HepG2 (cell line): ENCODE data around the gene FAM118B. TPM values are rescaled to one million over a fixed set of nuclear protein-coding genes. Genes with fewer than 3 reads are reported as not detected.

Source experiments
- HMGXB3 ChIP-seq: sonication (generic); formaldehyde crosslinking; IDR thresholded peaks from 2 replicates; pipeline ENCODE4 v1.4.0; 2020; ENCODE audit warnings: missing genetic modification reagents, borderline replicate concordance
- KLF15 ChIP-seq: sonication (generic); formaldehyde crosslinking; IDR thresholded peaks from 2 replicates; pipeline ENCODE4 v1.8.1; 2023; ENCODE audit warnings: borderline replicate concordance, mild to moderate bottlenecking, inconsistent platforms, missing genetic modification reagents, mixed read lengths
- PAX8 ChIP-seq: sonication (generic); formaldehyde crosslinking; IDR thresholded peaks from 2 replicates; pipeline ENCODE4 v1.8.0; 2022; ENCODE audit warnings: mild to moderate bottlenecking, missing genetic modification reagents, borderline replicate concordance
- RAD51 ChIP-seq: fragments of 450-650 bp; IDR thresholded peaks from 2 replicates; pipeline ENCODE4 v1.6.1; 2016; ENCODE audit warnings: borderline replicate concordance
- REPIN1 ChIP-seq: sonication (generic); formaldehyde crosslinking; IDR thresholded peaks from 2 replicates; pipeline ENCODE4 v1.8.0; 2022; ENCODE audit warnings: missing genetic modification reagents, low read depth, mild to moderate bottlenecking, borderline replicate concordance
- REST ChIP-seq, 2 experiments: IDR thresholded peaks; 2 replicates each; pipeline ENCODE4 v1.6.1; 2011 to 2012; ENCODE audit warnings: low read length in 2 of 2, borderline replicate concordance in 1 of 2, low read depth in 1 of 2, mild to moderate bottlenecking in 1 of 2, moderate library complexity in 1 of 2
- SETDB1 ChIP-seq: sonication (generic); formaldehyde crosslinking; IDR thresholded peaks from 2 replicates; pipeline ENCODE4 v1.5.1; 2020; ENCODE audit warnings: missing genetic modification reagents, mild to moderate bottlenecking, borderline replicate concordance
- SPEN ChIP-seq: sonication (generic); formaldehyde crosslinking; IDR thresholded peaks from 2 replicates; pipeline ENCODE4 v1.5.1; 2020; ENCODE audit warnings: low read depth, mild to moderate bottlenecking, missing genetic modification reagents
- ZBTB20 ChIP-seq: sonication (generic); formaldehyde crosslinking; IDR thresholded peaks from 2 replicates; pipeline ENCODE4 v1.8.1; 2023; ENCODE audit warnings: missing genetic modification reagents, low read depth, mild to moderate bottlenecking, borderline replicate concordance
- ZFP41 ChIP-seq: sonication (generic); formaldehyde crosslinking; IDR thresholded peaks from 2 replicates; pipeline ENCODE4 v1.4.0; 2020; ENCODE audit warnings: mild to moderate bottlenecking, missing genetic modification reagents, borderline replicate concordance
- ZFX ChIP-seq: sonication (generic); formaldehyde crosslinking; IDR thresholded peaks from 2 replicates; pipeline ENCODE4 v1.4.0; 2020; ENCODE audit warnings: mild to moderate bottlenecking, low read depth, missing genetic modification reagents, moderate library complexity
- ZMYM2 ChIP-seq: sonication (generic); formaldehyde crosslinking; IDR thresholded peaks from 2 replicates; pipeline ENCODE4 v1.8.0; 2022; ENCODE audit warnings: mild to moderate bottlenecking, missing genetic modification reagents
- ZNF746 ChIP-seq: sonication (generic); formaldehyde crosslinking; IDR thresholded peaks from 2 replicates; pipeline ENCODE4 v1.8.0; 2022; ENCODE audit warnings: mild to moderate bottlenecking, missing genetic modification reagents
- polyA plus RNA-seq, 8 experiments: library from polyadenylated mRNA; depleted of rRNA in 3 of 8; stranded (reverse) in 7 of 8; unstranded in 1 of 8; fragments of >200 nt; fragmentation: Illumina TruSeq in 4 of 8; extraction: Trizol in 4 of 8; gene quantifications; 2 replicates each; pipeline versions ENCODE4 v1.2.1 to v1.2.3, GENCODE V29; 2011 to 2016; ENCODE audit warnings: low read depth in 4 of 8, missing spikeins in 1 of 8, mixed read lengths in 1 of 8; ENCODE audit not compliant: insufficient read depth in 1 of 8
- total RNA-seq, 5 experiments: library from RNA; depleted of rRNA; stranded (reverse); fragments of >200 nt; fragmentation: Illumina TruSeq; extraction: Trizol; gene quantifications; 2 replicates each; pipeline ENCODE4 v1.2.3, GENCODE V29; 2016; ENCODE audit warnings: low read depth in 1 of 5

Gene FAM118B
- total and polyA plus RNA-seq, 2 of the 13 experiments (the other 11 are each of a cell fraction or from before 2014, with no cell fraction given), result 10.2 to 25.7 TPM

- peak in 1 of 2 experiments; percentile 46; a peak in 1 of 4 replicates for TF ChIP-seq REST (IDR thresholded peaks at IDR 0.05; ENCODE audit: borderline replicate concordance in 1 of 2, low read depth in 1 of 2, low read length in 2 of 2)
- no peak for TF ChIP-seq ZMYM2 (CRISPR knock-in tag)
- no peak for TF ChIP-seq RAD51
- TF ChIP-seq ZFX (CRISPR knock-in tag), result peak; percentile 100
- no peak for TF ChIP-seq ZNF746 (CRISPR knock-in tag)
- TF ChIP-seq HMGXB3 (CRISPR knock-in tag), result no peak; the same call in 1 of the 2 replicates
- peak; percentile 62; the same call in 1 of the 2 replicates for TF ChIP-seq SETDB1 (CRISPR knock-in tag)
- TF ChIP-seq PAX8 (CRISPR knock-in tag), result no peak
- TF ChIP-seq SPEN (CRISPR knock-in tag), result peak; percentile 97
- TF ChIP-seq REPIN1 (CRISPR knock-in tag), result peak; percentile 91; the same call in 1 of the 2 replicates
- peak; percentile 91 for TF ChIP-seq ZBTB20 (CRISPR knock-in tag)
- TF ChIP-seq KLF15 (CRISPR knock-in tag), result no peak
- TF ChIP-seq ZFP41 (CRISPR knock-in tag), result no peak; the same call in 1 of the 2 replicates
Observed at GRCh38 chr11:126303623-126304456, 92.3 kb downstream of the FAM118B start, which contains the start of gene DCPS (continued).
